Measurements from ENCODE around the gene SLC35F3.

Gene SLC35F3

DNA sequence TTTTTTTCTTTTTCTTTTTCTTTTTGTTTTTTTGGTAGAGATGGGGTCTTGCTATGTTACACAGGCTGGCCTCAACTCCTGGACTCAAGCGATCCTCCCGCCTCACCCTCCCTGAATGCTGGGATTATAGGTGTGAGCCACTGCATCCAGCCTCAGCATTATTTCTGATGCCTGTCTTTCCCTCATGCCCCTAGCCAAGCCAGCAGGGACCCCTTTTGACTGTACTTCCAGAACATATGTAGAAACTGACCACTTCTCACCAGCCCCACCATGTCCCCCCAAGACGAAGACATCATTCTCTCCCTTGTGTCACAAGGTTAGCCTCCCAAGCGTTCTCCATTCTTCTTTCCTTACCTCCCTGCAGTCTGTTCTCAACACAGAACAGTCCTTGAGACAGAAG is 360.8 kb downstream of the SLC35F3 start:
- DNase-seq = no peak

DNA sequence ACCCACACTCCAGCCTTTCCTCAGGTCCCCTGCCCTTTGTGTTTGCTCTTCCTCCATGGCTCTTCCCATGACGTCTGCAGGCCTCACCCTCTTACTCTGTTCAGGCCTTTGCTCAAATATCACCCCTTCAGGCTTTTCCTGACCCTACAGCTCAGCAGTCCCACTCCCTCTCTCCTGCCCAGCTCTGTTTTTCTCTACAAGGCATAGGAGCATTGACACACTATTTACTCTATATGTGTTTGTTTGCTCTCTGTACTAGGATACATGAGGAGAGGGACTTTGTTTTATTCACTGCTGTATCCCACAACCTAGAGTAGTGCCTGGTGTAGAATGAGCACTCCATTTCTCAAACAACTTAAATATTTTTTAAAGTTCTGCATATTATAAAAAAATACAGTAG is 361.4 kb downstream of the SLC35F3 start:
- no peak for DNase-seq

DNA sequence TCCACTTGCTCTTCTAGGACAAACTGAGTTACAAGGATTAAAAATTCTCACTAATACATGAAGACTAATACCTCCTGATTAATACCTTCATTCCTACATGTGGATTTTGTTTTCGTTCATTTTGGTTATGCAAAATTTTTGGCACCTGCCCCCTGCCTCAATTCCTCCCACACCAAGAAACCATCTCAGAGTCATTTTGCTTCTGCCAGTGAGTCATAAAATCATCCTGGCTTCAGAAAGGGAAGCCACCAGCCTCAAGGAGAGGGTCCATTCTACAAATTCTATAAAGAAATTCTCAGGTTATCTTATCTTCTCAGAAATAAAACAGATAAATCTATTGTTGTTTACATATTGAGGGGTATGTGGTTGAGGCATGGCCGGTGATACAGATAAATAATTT is 365.6 kb downstream of the SLC35F3 start:
- DNase-seq = peak in 1 of 2 experiments; percentile 14

DNA sequence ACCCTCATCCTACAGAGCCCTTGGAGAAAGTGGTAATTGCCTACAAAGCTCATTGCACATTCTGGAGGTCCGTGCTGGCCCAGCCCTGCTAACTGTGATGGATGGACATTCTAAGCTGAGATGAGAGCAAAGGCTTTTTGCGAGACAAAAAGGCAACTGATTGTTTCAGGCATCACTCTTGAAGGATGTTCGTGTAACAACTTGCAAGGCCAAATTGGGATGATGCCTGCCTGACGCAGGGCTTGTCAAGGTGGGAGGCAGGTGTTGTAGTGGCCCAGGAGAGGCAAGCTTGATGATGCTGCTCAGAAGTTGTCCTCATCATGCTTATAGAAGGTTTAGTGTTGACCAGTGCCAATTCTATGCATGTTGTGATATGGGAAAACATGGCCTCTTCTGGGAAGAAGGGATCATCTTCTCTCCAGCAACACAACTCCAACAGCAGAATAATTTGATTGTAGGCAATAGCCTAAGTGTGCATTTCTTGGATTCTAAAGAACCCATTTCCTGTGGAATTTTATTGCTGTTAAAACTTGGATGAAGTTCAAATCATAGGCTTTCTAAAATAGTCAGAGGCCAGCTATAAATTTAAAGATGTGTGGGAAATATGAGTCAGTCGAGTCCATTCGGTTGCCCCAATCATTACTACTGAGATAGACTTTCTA is 366.2 kb downstream of the SLC35F3 start:
- no peak for DNase-seq

DNA sequence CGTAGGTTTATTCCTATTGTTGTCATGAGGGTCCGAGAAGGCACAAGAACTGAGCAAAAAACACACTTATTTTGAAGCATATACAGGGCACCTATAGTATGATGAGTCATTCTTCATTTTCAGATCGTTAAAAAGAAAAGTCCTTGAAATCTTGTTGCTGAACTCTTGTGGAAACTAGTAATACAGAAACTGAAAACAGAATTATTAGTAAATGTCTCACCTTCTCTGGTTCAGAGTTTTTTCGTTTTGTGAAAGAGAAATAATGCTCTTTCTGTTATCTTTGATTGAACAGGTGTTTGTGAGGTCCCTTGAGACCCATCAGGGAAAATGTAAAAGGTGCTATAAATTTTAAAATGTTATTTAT is 366.7 kb downstream of the SLC35F3 start:
- DNase-seq = no peak

DNA sequence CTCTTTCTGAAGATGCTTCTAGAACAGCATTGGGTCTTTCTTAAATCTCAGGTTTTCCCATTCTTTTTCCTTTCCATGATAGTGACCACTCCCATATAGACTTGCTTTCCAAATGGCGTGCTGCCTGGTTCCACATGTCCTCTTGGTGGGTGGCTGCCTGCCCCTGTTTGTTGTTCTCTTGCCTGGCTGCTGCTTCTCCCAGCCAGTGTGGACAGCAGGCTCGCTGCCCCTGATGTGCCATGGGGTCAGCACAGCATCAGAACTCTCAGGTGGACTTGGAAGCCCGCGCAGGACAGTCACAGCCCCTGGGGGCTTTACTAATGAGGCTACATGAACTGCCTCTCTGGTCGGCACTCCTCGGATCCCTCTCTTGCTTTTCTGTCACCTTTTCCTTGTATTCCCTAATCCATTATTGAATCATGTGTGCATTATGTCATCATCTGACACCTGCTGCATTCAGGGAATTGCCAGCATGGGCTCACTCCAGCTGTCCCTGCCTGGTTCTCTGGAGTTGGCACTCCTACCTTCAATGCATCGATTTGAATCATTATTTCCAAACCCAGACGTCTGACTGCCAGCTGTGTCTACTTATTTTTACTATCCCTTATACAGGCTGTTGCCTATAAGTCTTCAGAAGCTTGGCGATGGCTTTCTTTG is 368.3 kb downstream of the SLC35F3 start:
- DNase-seq = no peak

DNA sequence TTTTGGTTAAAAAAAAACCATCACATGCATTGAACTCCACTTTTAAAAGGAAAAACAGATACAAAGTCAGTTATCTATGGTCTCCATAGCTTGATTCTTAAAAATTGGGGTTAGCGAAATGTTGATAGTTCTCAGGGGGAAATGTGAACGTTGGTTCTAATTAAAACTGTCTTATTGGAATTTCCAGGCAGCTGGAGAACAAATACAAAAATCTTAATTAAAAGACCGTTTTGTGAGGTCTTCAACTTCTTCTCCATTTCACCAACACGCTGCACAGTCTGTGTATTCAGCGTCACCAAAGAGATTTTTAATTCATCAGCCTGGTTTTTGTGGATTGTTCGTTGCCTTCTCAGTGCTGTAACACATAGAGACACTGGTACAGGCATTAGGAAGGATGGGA is 369.5 kb downstream of the SLC35F3 start:
- DNase-seq = no peak

DNA sequence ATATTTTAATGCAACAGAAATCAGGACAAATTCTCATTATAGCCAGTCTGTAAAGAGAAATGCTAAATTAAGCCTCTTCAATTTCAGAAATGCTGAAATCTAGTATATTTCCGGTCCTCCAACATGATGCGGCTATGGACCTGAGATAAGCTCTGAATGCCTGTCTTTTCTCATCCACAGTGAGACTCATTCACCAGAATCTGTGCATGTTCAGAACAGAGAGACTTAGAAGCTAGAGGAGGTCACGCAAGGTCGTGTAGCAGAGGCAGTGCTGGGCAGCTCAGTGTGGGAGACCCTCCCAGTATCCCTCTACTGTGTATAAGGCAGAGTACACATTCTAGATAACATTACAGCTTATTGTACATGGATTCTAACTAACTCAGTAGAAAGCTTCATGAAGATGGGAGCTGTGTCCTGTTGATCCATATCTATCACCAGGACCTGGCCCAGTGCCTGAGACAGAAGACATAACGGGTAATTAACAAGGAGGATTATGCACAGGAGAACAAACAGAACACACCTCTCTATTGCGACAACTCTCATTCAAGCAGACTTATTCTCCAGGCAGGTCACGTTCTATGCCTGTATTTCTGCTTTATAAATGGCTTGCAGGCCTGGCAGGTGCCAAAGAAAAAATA is 371.8 kb downstream of the SLC35F3 start:
- DNase-seq = no peak

DNA sequence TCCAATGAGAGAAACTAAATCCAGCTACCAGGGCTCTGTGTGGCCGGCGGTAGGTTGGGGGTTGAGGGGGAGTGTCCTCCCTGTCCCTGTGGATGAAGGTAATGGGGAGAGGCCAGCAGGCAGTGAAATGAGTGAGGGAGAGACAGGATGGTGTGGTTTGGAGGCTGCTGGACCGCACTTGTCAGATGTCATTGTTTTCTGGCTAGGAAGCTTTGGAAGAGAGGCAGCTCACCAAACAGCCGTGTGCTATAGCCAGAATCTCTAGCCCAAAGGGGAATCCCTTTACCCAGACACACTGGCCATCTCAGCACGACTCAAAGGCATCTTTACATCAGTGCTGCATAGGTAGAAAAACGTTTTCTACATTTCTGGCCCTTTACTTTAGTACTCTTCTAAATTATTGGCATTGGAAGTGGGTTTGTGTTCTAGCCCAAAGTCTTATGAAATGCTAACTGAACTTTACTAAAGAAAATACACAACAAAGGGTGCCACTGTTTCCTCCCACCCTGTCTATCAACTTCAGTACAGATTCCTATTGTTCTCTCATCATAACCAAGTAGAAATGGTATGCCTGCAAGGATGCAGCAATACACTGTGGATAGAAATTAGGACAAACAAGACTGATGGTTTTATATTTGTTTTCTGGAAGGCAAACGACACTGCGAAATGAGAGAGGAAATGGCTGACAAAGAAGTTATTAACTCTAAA is 372.8 kb downstream of the SLC35F3 start:
- no peak for DNase-seq

DNA sequence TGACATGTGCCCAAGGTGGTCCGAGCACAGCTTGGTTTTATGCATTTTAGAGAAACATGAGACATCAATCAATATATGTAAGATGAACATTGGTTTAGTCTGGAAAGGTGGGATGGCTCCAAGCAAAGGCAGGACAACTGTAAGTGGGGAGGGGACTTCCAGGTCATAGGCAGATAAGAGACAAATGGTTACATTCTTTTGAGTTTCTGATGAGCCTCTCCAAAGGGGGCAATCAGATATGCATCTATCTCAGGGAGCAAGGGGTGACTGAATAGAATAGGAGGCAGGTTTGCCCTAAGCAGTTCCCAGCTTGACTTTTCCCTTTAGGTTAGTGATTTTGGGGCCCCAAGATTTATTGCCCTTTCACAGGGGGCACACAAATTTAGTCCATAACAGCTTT is 374.5 kb downstream of the SLC35F3 start:
- DNase-seq = no peak

DNA sequence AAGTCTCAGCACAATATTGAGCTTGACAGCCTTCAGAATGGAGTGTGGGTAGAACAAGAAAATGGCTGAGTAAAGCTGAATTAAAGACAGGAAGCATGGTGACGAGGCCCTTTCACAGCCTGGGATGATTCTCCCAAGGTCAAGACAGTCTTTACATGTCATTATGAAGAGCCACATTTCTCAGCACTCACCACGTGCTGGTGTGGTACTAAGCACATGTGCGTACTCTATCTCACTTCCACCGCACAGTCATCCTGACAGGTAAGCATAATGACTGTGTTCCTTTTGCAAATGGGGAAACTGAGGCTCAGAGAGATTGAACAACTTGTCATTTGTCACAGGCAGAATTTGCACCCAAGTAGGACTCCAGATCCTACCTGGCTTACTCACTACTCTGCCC is 376.0 kb downstream of the SLC35F3 start:
- no peak for DNase-seq

DNA sequence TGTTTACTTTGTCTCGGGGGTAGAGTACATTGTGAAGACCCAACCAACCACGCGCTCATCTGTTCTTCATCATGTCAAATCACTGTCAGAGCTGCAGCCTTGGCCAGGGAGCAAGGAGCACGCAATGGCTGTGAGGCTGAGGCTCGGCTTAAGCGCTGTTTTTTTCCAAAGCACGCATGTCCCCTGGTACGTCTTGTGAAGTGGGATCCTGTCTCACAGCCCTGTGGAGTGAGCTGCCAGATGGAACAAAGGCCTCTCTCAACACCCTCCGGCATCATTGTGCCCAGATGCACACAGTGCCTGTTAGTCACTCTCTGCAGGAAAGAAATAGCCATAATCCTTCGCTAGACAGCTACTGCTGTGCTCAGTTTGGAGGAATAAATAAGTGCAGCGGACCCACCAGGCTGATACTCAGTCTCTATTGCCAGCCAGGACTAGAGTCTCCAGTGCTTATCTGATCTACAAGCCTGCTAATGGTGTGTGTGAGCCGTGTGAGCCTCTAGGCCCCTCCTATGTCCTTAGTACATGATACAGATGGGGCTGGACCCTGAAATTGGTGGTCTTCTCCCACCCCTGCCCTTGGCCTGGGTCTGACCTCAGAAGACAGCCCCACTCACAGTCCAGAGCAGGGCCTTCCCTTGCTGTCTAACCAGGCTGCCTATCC is 377.5 kb downstream of the SLC35F3 start:
- DNase-seq = no peak

DNA sequence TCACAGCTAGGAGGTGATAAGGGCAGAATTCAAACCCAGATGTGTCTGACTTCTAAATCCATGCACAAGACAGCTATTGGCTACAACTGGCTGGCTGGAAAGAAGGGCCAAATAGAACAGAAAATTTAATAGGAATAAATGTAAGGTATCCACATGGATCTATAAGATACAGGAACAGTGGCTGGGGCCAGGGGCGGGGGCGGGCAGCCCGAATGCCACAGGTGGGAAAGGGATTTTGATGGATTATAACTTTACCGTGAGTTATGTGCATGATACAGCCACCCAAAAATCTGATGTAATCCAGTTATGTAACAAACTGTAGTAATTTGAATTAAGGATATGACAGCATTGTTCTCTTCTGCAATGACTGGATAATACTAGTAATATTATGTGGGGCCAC is 381.7 kb downstream of the SLC35F3 start:
- DNase-seq = no peak

DNA sequence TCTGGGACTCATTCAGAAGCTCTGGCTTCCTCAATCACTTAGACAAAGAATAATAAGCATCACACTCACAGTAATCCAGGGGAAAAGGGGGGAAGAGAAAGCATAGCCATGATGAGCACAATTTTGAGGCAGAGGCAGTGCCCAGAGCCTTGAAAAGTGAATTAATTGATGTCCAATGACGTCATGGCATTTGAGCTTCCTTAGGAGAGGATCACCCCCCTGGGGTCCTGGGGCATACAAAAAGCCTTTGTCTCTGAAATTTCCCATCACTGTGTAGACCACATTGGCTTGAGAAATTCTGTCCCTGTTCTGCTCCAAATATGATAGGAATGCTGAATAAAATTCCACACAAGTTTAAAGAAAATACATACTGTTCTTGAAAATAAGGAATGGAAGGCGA is 384.5 kb downstream of the SLC35F3 start:
- DNase-seq = no peak

DNA sequence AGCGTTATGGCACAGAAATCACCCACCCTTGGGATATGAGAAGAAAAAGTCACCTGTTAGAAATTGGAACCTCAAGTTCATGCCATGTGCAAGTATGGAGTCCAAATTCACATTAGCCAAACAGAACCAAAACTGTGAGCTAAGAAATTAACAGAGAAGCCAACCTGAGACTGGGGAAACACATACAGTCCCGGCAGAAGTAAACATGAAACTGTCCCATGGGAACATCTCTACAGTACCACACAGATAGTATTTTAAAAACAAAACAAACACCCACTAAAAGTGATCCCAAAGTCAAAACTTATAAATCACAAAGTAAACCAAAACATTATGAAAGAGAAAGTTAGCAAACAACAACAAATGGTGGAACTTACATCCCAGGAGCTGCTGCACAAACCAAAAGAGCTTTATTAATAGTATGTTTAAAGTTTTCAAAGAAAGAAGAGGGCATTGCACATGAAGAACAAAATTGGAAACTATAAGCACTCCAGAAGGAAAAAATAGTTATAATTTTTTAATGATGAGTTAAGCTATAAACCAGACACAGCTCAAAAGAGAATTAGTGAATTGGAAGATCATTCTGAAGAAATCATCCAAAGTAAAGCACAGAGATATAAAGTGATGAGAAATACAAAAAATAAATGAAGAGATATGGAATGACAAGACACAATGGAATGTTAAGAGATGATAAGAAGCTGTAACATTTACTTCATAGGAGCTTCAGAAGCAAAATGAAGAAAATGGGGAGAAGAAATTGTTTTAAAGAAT is 385.2 kb downstream of the SLC35F3 start:
- DNase-seq = no peak

DNA sequence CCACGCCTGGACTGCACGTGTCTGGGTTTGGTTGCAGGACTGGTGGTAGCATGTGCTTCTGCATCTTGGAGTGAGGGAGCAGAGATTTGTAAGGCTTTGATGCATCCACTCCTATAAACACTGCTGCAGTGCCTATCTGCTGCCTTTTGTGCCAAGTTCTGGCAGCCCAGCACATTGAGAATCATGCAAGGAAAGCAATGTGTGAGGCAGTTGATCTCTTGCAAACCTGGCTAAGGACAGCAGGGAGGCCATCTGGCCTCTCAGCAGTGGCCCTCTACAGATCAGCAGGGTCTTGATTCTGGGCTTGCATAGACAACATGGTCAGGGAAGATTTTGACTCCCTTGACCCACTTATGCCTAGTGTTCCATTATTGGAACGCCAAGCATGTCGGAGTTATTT is 387.5 kb downstream of the SLC35F3 start:
- DNase-seq = no peak

DNA sequence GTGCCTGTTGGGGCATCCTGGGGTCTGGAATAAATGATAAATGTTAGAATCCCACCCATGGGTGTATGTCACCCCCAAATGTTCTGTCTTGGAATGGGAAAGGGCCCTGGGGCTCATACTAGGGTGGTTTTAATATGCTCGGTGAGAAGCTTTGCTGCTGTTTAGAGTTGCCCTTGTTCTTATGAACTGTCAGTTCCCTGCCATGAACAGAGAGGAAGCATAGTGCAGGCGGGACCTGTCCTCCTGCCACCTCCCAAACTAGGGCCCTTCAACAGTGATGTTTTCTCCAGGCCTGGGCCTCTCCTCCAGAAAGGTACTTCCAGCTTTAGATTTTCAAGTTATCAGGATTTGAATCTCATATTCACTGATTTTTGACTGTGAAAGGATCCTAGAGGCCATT is 388.1 kb downstream of the SLC35F3 start:
- DNase-seq = no peak

DNA sequence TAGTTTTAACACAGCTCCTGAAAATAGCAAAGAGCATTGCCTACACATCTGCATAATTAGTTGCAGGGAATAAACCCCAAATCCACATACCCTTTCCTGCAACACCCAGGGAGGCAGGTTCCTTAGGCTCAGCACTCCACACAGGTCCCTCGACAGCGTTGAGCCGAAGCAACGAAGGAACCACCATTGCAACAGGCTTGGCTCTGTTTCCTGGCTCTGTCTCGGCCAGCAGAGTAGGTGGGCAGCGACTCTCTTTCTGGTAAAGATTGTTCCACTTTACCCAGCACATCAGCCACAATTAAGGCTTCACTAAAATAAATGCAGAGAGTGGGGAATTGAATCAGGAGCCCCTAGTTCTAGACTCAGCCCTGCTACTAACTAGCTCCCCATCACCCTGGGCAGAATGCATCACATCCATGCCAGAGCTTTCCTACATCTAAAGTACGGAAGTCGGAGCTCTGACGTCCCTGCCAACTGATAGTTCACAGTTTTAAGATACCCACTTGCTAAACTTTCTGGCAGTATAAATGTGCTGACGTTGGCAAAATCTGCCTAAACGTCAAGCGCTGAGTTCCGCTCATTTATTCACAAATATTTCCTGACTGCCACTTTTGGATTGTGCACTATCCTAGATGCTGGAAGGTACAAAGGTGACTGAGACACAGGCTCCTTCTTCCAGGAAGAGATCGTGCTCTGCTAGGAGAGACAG is 389.8 kb downstream of the SLC35F3 start:
- no peak for DNase-seq

DNA sequence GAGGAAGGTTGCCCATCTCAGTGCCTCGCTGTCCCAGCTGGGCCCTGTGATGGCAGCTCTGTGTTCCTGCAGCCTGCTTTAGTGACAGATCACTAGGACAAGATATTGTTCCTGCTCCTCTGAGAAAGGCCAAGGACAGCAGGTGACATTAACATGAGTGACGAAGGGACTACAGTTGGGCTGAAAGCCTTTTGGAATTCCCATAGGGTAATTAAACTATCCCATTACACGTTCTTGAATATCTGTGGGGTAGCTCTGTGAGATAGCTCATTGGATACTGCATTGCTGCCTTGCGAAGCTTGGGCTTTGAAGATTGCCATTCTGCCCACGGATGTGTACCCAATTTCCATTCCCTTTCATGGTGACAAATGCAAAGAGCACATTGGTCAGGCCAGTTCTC is 390.6 kb downstream of the SLC35F3 start:
- DNase-seq = no peak

DNA sequence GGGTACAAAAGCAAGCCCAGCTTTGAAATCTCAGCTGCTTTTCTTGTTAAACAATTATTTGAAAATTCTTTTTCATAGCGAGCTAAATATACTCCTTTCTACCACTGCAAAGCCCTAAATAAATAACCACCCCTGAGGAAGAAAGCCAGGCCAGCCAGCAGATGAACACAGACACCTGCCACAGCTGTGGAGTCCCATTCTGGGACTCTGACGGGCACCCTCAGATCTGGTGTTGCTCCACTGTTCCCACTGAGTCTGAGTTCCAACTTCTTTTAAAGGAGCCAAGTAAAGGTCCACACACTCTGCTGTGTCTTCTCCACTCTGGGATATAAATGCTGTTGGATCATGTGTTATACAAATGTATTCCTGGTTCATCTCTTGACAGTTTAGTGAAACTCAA is 391.1 kb downstream of the SLC35F3 start:
- DNase-seq = no peak

DNA sequence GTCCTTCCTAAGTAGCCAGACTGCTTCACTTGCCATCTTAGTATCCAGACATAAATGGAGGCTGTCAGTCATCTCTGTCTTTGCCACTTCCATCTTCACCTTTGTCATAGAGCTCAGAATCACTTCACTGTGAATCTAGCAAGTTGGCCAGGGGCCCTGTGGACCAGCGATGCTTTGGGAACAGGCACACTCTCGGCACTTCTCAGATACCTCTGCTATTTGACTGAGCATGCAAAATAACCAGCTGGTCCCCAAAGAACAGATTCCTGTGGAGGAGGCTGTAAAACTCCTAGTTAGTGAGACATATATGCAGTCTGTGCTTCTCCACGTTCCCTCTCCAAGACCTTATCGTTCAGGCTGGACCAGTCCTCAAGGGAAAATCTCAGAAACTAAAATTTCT is 392.0 kb downstream of the SLC35F3 start:
- no peak for DNase-seq

DNA sequence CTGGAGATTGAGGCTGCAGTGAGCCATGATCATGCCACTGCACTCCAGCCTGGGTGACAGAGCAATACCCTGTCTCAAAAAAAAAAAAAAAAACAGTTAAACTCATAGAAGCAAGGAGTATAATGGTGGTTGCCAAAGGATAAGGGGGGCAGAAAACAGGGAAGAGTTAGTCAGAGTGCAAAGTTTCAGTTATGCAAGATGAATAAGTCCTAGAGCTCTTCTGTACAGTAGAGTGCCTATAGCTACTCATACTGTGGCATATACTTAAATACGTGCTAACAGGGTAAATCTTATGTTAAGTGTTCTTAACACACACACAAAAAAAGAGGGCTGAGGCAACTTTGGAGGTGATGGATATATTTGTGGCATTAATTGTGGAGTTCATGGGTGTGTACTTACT is 393.2 kb downstream of the SLC35F3 start:
- DNase-seq = no peak
